Measurements from ENCODE around the gene POLR2J. TPM values are rescaled to one million over a fixed set of nuclear protein-coding genes. Genes with fewer than 3 reads are reported as not detected.

The POLR2J gene
- polyA plus RNA-seq, 1 donor (not counting 4 experiments of a cell fraction or from before 2014, with no cell fraction given) = 65.0 TPM

GRCh38 chr7:102426268-102427018 is 52.3 kb downstream of the POLR2J start:
- H3K79me2 ChIP-seq (ENCODE audit: control insufficient read depth, insufficient read depth, low read length) = no peaks in the 10 kb centered on the region
- H3K27ac ChIP-seq (ENCODE audit: control insufficient read depth, insufficient read depth, low read length) = no peak overlapping the region
- dilution Hi-C loops (cut with MboI; ENCODE audit: extremely low pct_ligation_motif_present, low sequenced_read_pairs) = no loop called here
- H3K36me3 ChIP-seq (ENCODE audit: control insufficient read depth in 2 of 2, extremely low read depth in 1 of 2, insufficient read depth in 2 of 2, low read length in 2 of 2) = peaks cover 7 to 18% of the 10 kb centered on the region in 2 experiments
- H3K9me3 ChIP-seq (ENCODE audit: control insufficient read depth, low read depth, low read length) = no peaks in the 10 kb centered on the region
- peaks cover 6% of the 10 kb centered on the region for H3K4me1 ChIP-seq (ENCODE audit: control insufficient read depth, extremely low read depth, insufficient read depth, low read length)
- DNase-seq (ENCODE audit: low read depth, low spot score) (no peak), FAIRE-seq (no peak)
- no peaks in the 10 kb centered on the region for H3K27me3 ChIP-seq (ENCODE audit: control insufficient read depth, extremely low read depth, insufficient read depth, low read length)
- no peak for TF ChIP-seq EZH2 (IDR thresholded peaks at IDR 0.05; ENCODE audit: low read length)
- TF ChIP-seq, protein P1, sequence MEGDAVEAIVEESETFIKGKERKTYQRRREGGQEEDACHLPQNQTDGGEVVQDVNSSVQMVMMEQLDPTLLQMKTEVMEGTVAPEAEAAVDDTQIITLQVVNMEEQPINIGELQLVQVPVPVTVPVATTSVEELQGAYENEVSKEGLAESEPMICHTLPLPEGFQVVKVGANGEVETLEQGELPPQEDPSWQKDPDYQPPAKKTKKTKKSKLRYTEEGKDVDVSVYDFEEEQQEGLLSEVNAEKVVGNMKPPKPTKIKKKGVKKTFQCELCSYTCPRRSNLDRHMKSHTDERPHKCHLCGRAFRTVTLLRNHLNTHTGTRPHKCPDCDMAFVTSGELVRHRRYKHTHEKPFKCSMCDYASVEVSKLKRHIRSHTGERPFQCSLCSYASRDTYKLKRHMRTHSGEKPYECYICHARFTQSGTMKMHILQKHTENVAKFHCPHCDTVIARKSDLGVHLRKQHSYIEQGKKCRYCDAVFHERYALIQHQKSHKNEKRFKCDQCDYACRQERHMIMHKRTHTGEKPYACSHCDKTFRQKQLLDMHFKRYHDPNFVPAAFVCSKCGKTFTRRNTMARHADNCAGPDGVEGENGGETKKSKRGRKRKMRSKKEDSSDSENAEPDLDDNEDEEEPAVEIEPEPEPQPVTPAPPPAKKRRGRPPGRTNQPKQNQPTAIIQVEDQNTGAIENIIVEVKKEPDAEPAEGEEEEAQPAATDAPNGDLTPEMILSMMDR (optimal IDR thresholded peaks at IDR 0.05 in 1 of 3, IDR thresholded peaks at IDR 0.05 in 1 of 3, conservative IDR thresholded peaks at IDR 0.05 in 1 of 3; ENCODE audit: extremely low read depth in 1 of 3, insufficient read depth in 2 of 3, low read length in 3 of 3) = no peak
- H3K4me2 ChIP-seq (ENCODE audit: control insufficient read depth, extremely low read depth, insufficient read depth, low read depth, low read length) = no peak overlapping the region
- no peaks in the 10 kb centered on the region for H4K20me1 ChIP-seq (ENCODE audit: control insufficient read depth, extremely low read depth, insufficient read depth, low read length)
- H2AFZ ChIP-seq (ENCODE audit: control insufficient read depth, low read length) = no peak overlapping the region
- no peak overlapping the region for H3K4me3 ChIP-seq (ENCODE audit: control insufficient read depth in 2 of 3, extremely low read depth in 1 of 3, insufficient read depth in 2 of 3, low read depth in 1 of 3, low read length in 3 of 3)
- no peak overlapping the region for H3K9ac ChIP-seq (ENCODE audit: control insufficient read depth, extremely low read depth, insufficient read depth, low read length)
- no peaks in the 10 kb centered on the region for H3K9me1 ChIP-seq (ENCODE audit: control insufficient read depth, extremely low read depth, insufficient read depth, low read length)

DNA sequence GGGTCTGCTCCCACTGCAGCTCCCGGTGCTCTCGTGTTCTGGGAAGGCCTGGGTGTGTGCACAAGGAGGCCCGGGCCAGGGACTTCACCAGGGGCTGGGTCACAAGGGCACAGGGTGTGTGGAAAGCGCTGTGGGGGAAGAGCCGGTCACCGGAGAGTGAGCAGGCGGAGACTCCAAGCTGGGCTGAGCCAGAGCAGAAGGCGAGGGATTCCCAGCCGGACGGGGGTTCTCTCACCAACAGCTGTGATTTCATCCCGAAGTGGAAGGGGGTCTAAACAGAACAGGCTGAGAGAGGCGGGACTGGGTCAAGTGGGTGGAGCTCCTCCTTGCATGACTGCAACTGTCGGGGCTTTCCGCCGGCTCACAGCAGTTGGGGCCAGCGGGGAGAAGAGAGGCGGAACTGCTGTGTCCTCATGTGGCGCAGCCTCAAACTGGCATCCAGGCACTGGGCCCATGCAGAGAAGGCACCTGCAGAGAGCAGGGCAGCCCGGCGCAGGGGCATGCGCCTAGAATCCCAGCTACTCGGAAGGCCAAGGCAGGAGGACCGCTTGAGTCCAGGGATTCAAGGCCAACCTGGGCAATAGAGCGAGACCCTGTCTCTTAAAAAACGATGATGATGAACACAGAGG is 53.0 kb downstream of the POLR2J start:
- Histone ChIP-seq H3K4me3 (ENCODE audit: control insufficient read depth in 2 of 3, extremely low read depth in 1 of 3, insufficient read depth in 2 of 3, low read depth in 1 of 3, low read length in 3 of 3) (no peak overlapping the region), H3K9me1 (ENCODE audit: control insufficient read depth, extremely low read depth, insufficient read depth, low read length) (no peaks in the 10 kb centered on the region), H3K79me2 (ENCODE audit: control insufficient read depth, insufficient read depth, low read length) (no peaks in the 10 kb centered on the region), H4K20me1 (ENCODE audit: control insufficient read depth, extremely low read depth, insufficient read depth, low read length) (no peaks in the 10 kb centered on the region), H3K4me2 (ENCODE audit: control insufficient read depth, extremely low read depth, insufficient read depth, low read depth, low read length) (no peak overlapping the region), H3K27ac (ENCODE audit: control insufficient read depth, insufficient read depth, low read length) (no peak overlapping the region), H3K4me1 (ENCODE audit: control insufficient read depth, extremely low read depth, insufficient read depth, low read length) (peaks cover 2% of the 10 kb centered on the region), H3K36me3 (ENCODE audit: control insufficient read depth in 2 of 2, extremely low read depth in 1 of 2, insufficient read depth in 2 of 2, low read length in 2 of 2) (peaks cover 12 to 21% of the 10 kb centered on the region in 2 experiments), H2AFZ (ENCODE audit: control insufficient read depth, low read length) (no peak overlapping the region), H3K9me3 (ENCODE audit: control insufficient read depth, low read depth, low read length) (no peaks in the 10 kb centered on the region), H3K27me3 (ENCODE audit: control insufficient read depth, extremely low read depth, insufficient read depth, low read length) (no peaks in the 10 kb centered on the region), H3K9ac (ENCODE audit: control insufficient read depth, extremely low read depth, insufficient read depth, low read length) (no peak overlapping the region)
- no peak for FAIRE-seq
- TF ChIP-seq, protein P1 (optimal IDR thresholded peaks at IDR 0.05 in 1 of 3, IDR thresholded peaks at IDR 0.05 in 1 of 3, conservative IDR thresholded peaks at IDR 0.05 in 1 of 3; ENCODE audit: extremely low read depth in 1 of 3, insufficient read depth in 2 of 3, low read length in 3 of 3) = no peak
- TF ChIP-seq EZH2 (IDR thresholded peaks at IDR 0.05; ENCODE audit: low read length) = no peak
- dilution Hi-C loops (cut with MboI; ENCODE audit: extremely low pct_ligation_motif_present, low sequenced_read_pairs) = no loop called here
- no peak for DNase-seq (ENCODE audit: low read depth, low spot score)
